K562 (cell line): ENCODE measurements around the gene TBXA2R. TPM values are rescaled to one million over a fixed set of nuclear protein-coding genes. Genes with fewer than 3 reads are reported as not detected.
A peak's percentile ranks its signal among the peaks of the same experiment; 100 is the strongest.

Source experiments
- BACH1 ChIP-seq: fragments of 200-800 bp; sonication (Bioruptor generic); IDR thresholded peaks from 2 replicates; pipeline ENCODE4 v1.6.1; 2016; ENCODE audit warnings: missing genetic modification characterization, missing compliant biosample characterization
- CBX1 ChIP-seq: sonication (generic); IDR thresholded peaks from 2 replicates; pipeline ENCODE4 v1.6.1; 2016; ENCODE audit warnings: antibody characterized with exemption, low read depth, mild to moderate bottlenecking
- CBX2 ChIP-seq: fragments of 200-600 bp; sonication (generic); IDR thresholded peaks from one replicate; pipeline ENCODE4 v1.6.1; 2012; ENCODE audit warnings: mild to moderate bottlenecking, low read length, inconsistent platforms; ENCODE audit not compliant: insufficient read depth, poor library complexity, severe bottlenecking
- CTBP1 ChIP-seq: fragments of 450-650 bp; IDR thresholded peaks from 2 replicates; pipeline ENCODE4 v1.6.1; 2016; ENCODE audit warnings: borderline replicate concordance
- EGR1 ChIP-seq: fragments of 450-650 bp; conservative IDR thresholded peaks from 2 replicates; pipeline ENCODE4 v1.6.1; 2017; ENCODE audit warnings: mild to moderate bottlenecking
- GATAD2A ChIP-seq: fragments of 450-650 bp; IDR thresholded peaks from 2 replicates; pipeline ENCODE4 v1.6.1; 2017
- HNRNPUL1 ChIP-seq: fragments of 200-400 bp; formaldehyde crosslinking; IDR thresholded peaks from 2 replicates; pipeline ENCODE4 v1.6.1; 2017; ENCODE audit warnings: low read length
- HOMEZ ChIP-seq: fragments of 250-450 bp; sonication (Bioruptor Pico); IDR thresholded peaks from 2 replicates; pipeline ENCODE4 v1.4.0; 2020; ENCODE audit warnings: mild to moderate bottlenecking, moderate library complexity
- KAT2B ChIP-seq: IDR thresholded peaks from one replicate; pipeline ENCODE4 v1.6.1; 2012; ENCODE audit warnings: low read depth, mild to moderate bottlenecking, control low read depth, inconsistent platforms, low read length, moderate library complexity
- KLF16 ChIP-seq: IDR thresholded peaks from 2 replicates; pipeline ENCODE4 v1.6.1; 2016; ENCODE audit warnings: antibody characterized with exemption
- MAZ ChIP-seq, 2 experiments: fragments of 450-650 bp in 1 of 2; sonication (generic) in 1 of 2; formaldehyde crosslinking; IDR thresholded peaks in 1 of 2; conservative IDR thresholded peaks in 1 of 2; 2 replicates each; pipeline versions ENCODE4 v1.4.0 to v1.5.0; 2020; ENCODE audit warnings: mild to moderate bottlenecking in 1 of 2, missing genetic modification reagents in 1 of 2
- PHB2 ChIP-seq: fragments of 450-650 bp; IDR thresholded peaks from 2 replicates; pipeline ENCODE4 v1.6.1; 2017; ENCODE audit warnings: low read depth
- PRPF4 ChIP-seq: fragments of 200-400 bp; formaldehyde crosslinking; IDR thresholded peaks from one replicate; pipeline ENCODE4 v1.6.1; 2017; ENCODE audit warnings: low read length, low read depth, mild to moderate bottlenecking; ENCODE audit not compliant: insufficient read depth, poor library complexity, severe bottlenecking
- RAD51 ChIP-seq: fragments of 450-650 bp; IDR thresholded peaks from 2 replicates; pipeline ENCODE4 v1.7.1; 2016; ENCODE audit warnings: low read depth, mild to moderate bottlenecking, borderline replicate concordance
- RBM25 ChIP-seq: fragments of 200-400 bp; formaldehyde crosslinking; IDR thresholded peaks from 2 replicates; pipeline ENCODE4 v1.6.1; 2018; ENCODE audit warnings: low read length, low read depth, moderate library complexity; ENCODE audit not compliant: severe bottlenecking
- SAFB2 ChIP-seq: fragments of 200-400 bp; formaldehyde crosslinking; IDR thresholded peaks from 2 replicates; pipeline ENCODE4 v1.6.1; 2018; ENCODE audit warnings: borderline replicate concordance, low read length, low read depth, moderate library complexity; ENCODE audit not compliant: severe bottlenecking
- SIX5 ChIP-seq, 2 experiments: IDR thresholded peaks; 2 replicates each; pipeline ENCODE4 v1.6.1; 2011; ENCODE audit warnings: low read length in 2 of 2, borderline replicate concordance in 1 of 2, low read depth in 1 of 2, mild to moderate bottlenecking in 1 of 2, moderate library complexity in 1 of 2; ENCODE audit not compliant: insufficient read depth in 1 of 2
- SMAD2 ChIP-seq: fragments of 150-350 bp; IDR thresholded peaks from 2 replicates; pipeline ENCODE4 v1.6.1; 2014; ENCODE audit warnings: low read depth, mild to moderate bottlenecking, low read length
- VEZF1 ChIP-seq: fragments of 200-800 bp; sonication (Bioruptor generic); IDR thresholded peaks from 2 replicates; pipeline ENCODE4 v1.6.1; 2017; ENCODE audit warnings: missing genetic modification characterization, missing compliant biosample characterization
- ZBTB26 ChIP-seq: fragments of 450-650 bp; formaldehyde crosslinking; IDR thresholded peaks from 2 replicates; pipeline ENCODE4 v1.4.0; 2022; ENCODE audit warnings: missing genetic modification characterization
- ZBTB7A ChIP-seq: IDR thresholded peaks from 2 replicates; pipeline ENCODE4 v1.6.1; 2011; ENCODE audit warnings: low read depth, mild to moderate bottlenecking, low read length, moderate library complexity, borderline replicate concordance; ENCODE audit not compliant: control insufficient read depth
- ZNF316 ChIP-seq: fragments of 450-650 bp; IDR thresholded peaks from 2 replicates; pipeline ENCODE4 v1.6.1; 2016
- ZNF507 ChIP-seq: conservative IDR thresholded peaks from 2 replicates; pipeline ENCODE4 v1.6.1; 2017; ENCODE audit warnings: missing genetic modification characterization, missing compliant biosample characterization
- ZNF561 ChIP-seq: fragments of 450-650 bp; formaldehyde crosslinking; conservative IDR thresholded peaks from 2 replicates; pipeline ENCODE4 v1.4.0; 2020; ENCODE audit warnings: mild to moderate bottlenecking, moderate library complexity
- polyA plus RNA-seq, 8 experiments: library from polyadenylated mRNA; depleted of rRNA in 4 of 8; stranded (reverse) in 5 of 8; unstranded in 3 of 8; fragments of >200 nt; fragmentation: Nextera tagmentation in 2 of 8; fragmentation: Illumina TruSeq in 1 of 8; extraction: Ambion mirVana in 2 of 8; extraction: Trizol in 1 of 8; gene quantifications; 2 replicates each; pipeline versions ENCODE4 v1.2.1 to v1.2.3, GENCODE V29; 2011 to 2014; ENCODE audit warnings: inconsistent platforms in 1 of 8, missing spikeins in 1 of 8
- total RNA-seq, 7 experiments: library from RNA; depleted of rRNA in 6 of 7; stranded (reverse); fragments of >200 nt in 6 of 7; fragmentation: Illumina TruSeq in 2 of 7; extraction: Trizol in 2 of 7; gene quantifications; 2 replicates each; pipeline versions ENCODE4 v1.2.1 to v1.2.3, GENCODE V29; 2011 to 2021; ENCODE audit warnings: low replicate concordance in 1 of 7

The TBXA2R gene
- total and polyA plus RNA-seq, 9 of the 15 experiments (the other 6 are each of a cell fraction or from before 2014, with no cell fraction given): 1.5 to 24.0 (median 2.8) TPM

GRCh38 chr19:3544742-3545668 lies 61.7 kb downstream of the TBXA2R start (continued):
- TF ChIP-seq HOMEZ (CRISPR knock-in tag) (no peak), KLF16 (0 out of 2 replicates have a peak, but pooled peaks have one; percentile 16), ZNF561 (CRISPR knock-in tag) (no peak), MAZ (CRISPR knock-in tag; conservative IDR thresholded peaks at IDR 0.05 in 1 of 2, IDR thresholded peaks at IDR 0.05 in 1 of 2) (peak; percentile 46 to 55; a peak in 1 of 4 replicates), CBX1 (peak; percentile 32; the same call in 1 of the 2 replicates), ZNF507 (tag) (no peak), ZNF316 (no peak), RAD51 (no peak), BACH1 (no peak), PRPF4 (no peak), SIX5 (IDR thresholded peaks at IDR 0.05; ENCODE audit: borderline replicate concordance in 1 of 2, insufficient read depth in 1 of 2, low read depth in 1 of 2, low read length in 2 of 2) (no peak), ZBTB26 (CRISPR knock-in tag) (no peak), RBM25 (no peak), KAT2B (no peak), HNRNPUL1 (no peak), VEZF1 (CRISPR knock-in tag) (peak; percentile 49), SAFB2 (no peak), CTBP1 (peak; percentile 60; the same call in 1 of the 2 replicates), PHB2 (no peak), GATAD2A (no peak), ZBTB7A (0 out of 2 replicates have a peak, but pooled peaks have one; percentile 25), CBX2 (no peak), EGR1 (no peak), SMAD2 (no peak)
